A549 (cell line): ENCODE data around the gene POLR3G. TPM values are rescaled to one million over a fixed set of nuclear protein-coding genes. Genes with fewer than 3 reads are reported as not detected.

Experiments
- ATAC-seq, 2 experiments: fragments of 200-7000 bp in 1 of 2; fragments of >200 bp in 1 of 2; cut with Nextera tagmentation in 1 of 2; cut with Tn5 transposase in 1 of 2; 3 replicates each; pipeline versions ENCODE4 v1.8.0 to v1.9.1; 2018 to 2020; ENCODE audit warnings: mild to moderate bottlenecking in 1 of 2, moderate library complexity in 1 of 2
- CTCF ChIA-PET: fragments of 300-600 bp; sonication (Branson Sonifier 250); formaldehyde crosslinking; extraction: SDS; loops from one replicate; lab custom pipeline; 2021; ENCODE audit warnings: antibody characterized with exemption, inconsistent platforms; lab: Yijun Ruan, JAX
- POLR2A ChIA-PET: fragments of 350-600 bp; formaldehyde crosslinking; extraction: SDS; loops from one replicate; lab custom pipeline; 2021; ENCODE audit warnings: antibody characterized with exemption, inconsistent platforms; lab: Yijun Ruan, JAX
- DNase-seq, 2 experiments: peaks; one replicate each; pipeline versions ENCODE4 v3.0.0 to v3.0.0-alpha.2; 2011 to 2016; ENCODE audit warnings: low read depth in 1 of 2, low spot score in 1 of 2
- FAIRE-seq: peaks from 2 replicates; lab custom pipeline; 2011; peaks lifted over from hg19 to GRCh38; lab: Jason Lieb, UNC
- H3K27ac ChIP-seq, 2 experiments: fragments of >200 bp; sonication (Bioruptor Twin); formaldehyde crosslinking; 3 replicates each; pipeline ENCODE4 v1.5.1; 2016 to 2017
- H3K4me1 ChIP-seq: fragments of >200 bp; sonication (Bioruptor Twin); formaldehyde crosslinking; 3 replicates; pipeline ENCODE4 v1.6.1; 2016
- H3K4me2 ChIP-seq: fragments of >200 bp; sonication (Bioruptor Twin); formaldehyde crosslinking; 3 replicates; pipeline ENCODE4 v1.6.1; 2016
- H3K4me3 ChIP-seq: fragments of >200 bp; sonication (Bioruptor Twin); formaldehyde crosslinking; 3 replicates; pipeline ENCODE4 v1.5.1; 2016
- H3K9me3 ChIP-seq: fragments of >200 bp; sonication (Bioruptor Twin); formaldehyde crosslinking; 3 replicates; pipeline ENCODE4 v1.6.1; 2016
- BCL3 ChIP-seq: fragments of >200 bp; sonication (Bioruptor Twin); formaldehyde crosslinking; IDR thresholded peaks from 3 replicates; pipeline ENCODE4 v1.6.1; 2016
- BHLHE40 ChIP-seq: IDR thresholded peaks from 2 replicates; pipeline ENCODE4 v1.6.1; 2012; ENCODE audit warnings: low read depth, low read length, inconsistent platforms
- CBX8 ChIP-seq: fragments of 200-600 bp; sonication (generic); IDR thresholded peaks from 2 replicates; pipeline ENCODE4 v1.6.1; 2016
- CEBPB ChIP-seq, 2 experiments: fragments of >200 bp in 1 of 2; sonication (Bioruptor Twin) in 1 of 2; formaldehyde crosslinking in 1 of 2; IDR thresholded peaks; 2 replicates each; pipeline ENCODE4 v1.6.1; 2012 to 2016
- CHD2 ChIP-seq: fragments of 150-350 bp; IDR thresholded peaks from 2 replicates; pipeline ENCODE4 v1.6.1; 2014; ENCODE audit warnings: low read length; ENCODE audit not compliant: partially characterized antibody
- E2F6 ChIP-seq: IDR thresholded peaks from 2 replicates; pipeline ENCODE4 v1.6.1; 2012; ENCODE audit warnings: low read depth, borderline replicate concordance
- EHF ChIP-seq: fragments of 250-450 bp; sonication (Bioruptor Pico); IDR thresholded peaks from 2 replicates; pipeline ENCODE4 v1.5.0; 2020; ENCODE audit warnings: mild to moderate bottlenecking
- EHMT2 ChIP-seq: fragments of 200-600 bp; sonication (generic); IDR thresholded peaks from 2 replicates; pipeline ENCODE4 v1.6.1; 2016; ENCODE audit warnings: antibody characterized with exemption, low read depth, mild to moderate bottlenecking, moderate library complexity
- ELK1 ChIP-seq: fragments of 150-350 bp; IDR thresholded peaks from 2 replicates; pipeline ENCODE4 v1.6.1; 2014; ENCODE audit warnings: low read depth, mild to moderate bottlenecking, low read length
- EP300 ChIP-seq, 2 experiments: fragments of >200 bp; sonication (Bioruptor Twin); formaldehyde crosslinking; IDR thresholded peaks; 2 replicates in 1 of 2; 3 replicates in 1 of 2; pipeline ENCODE4 v1.6.1; 2016 to 2017
- ESRRA ChIP-seq: fragments of 150-350 bp; IDR thresholded peaks from 2 replicates; pipeline ENCODE4 v1.6.1; 2014; ENCODE audit warnings: mild to moderate bottlenecking, low read length, borderline replicate concordance
- FOSL2 ChIP-seq, 2 experiments: fragments of 450-650 bp in 1 of 2; fragments of >200 bp in 1 of 2; sonication (Bioruptor Twin) in 1 of 2; formaldehyde crosslinking; IDR thresholded peaks; 2 replicates each; pipeline versions ENCODE4 v1.5.0 to v1.6.1; 2016 to 2020; ENCODE audit warnings: mild to moderate bottlenecking in 1 of 2, moderate library complexity in 1 of 2
- FOXS1 ChIP-seq: fragments of 250-450 bp; sonication (Bioruptor Pico); IDR thresholded peaks from 2 replicates; pipeline ENCODE4 v1.5.0; 2020; ENCODE audit warnings: mild to moderate bottlenecking, moderate library complexity
- GATA3 ChIP-seq: IDR thresholded peaks from 2 replicates; pipeline ENCODE4 v1.6.1; 2012; ENCODE audit warnings: borderline replicate concordance
- HDAC2 ChIP-seq: fragments of 200-600 bp; sonication (generic); IDR thresholded peaks from 2 replicates; pipeline ENCODE4 v1.6.1; 2016
- HEYL ChIP-seq: fragments of 250-450 bp; sonication (Bioruptor Pico); IDR thresholded peaks from 2 replicates; pipeline ENCODE4 v1.8.0; 2021; ENCODE audit warnings: mild to moderate bottlenecking, moderate library complexity
- HMGXB4 ChIP-seq: fragments of 250-450 bp; sonication (Bioruptor Pico); IDR thresholded peaks from 2 replicates; pipeline ENCODE4 v1.5.0; 2021; ENCODE audit warnings: mild to moderate bottlenecking, moderate library complexity, borderline replicate concordance
- HOXB5 ChIP-seq: fragments of 250-450 bp; sonication (Bioruptor Pico); IDR thresholded peaks from 2 replicates; pipeline ENCODE4 v1.5.0; 2020; ENCODE audit warnings: mild to moderate bottlenecking, moderate library complexity
- JUN ChIP-seq, 2 experiments: fragments of >200 bp; sonication (Bioruptor Twin); formaldehyde crosslinking; IDR thresholded peaks; 2 replicates in 1 of 2; 3 replicates in 1 of 2; pipeline ENCODE4 v1.6.1; 2016 to 2017
- JUNB ChIP-seq: fragments of >200 bp; sonication (Bioruptor Twin); formaldehyde crosslinking; IDR thresholded peaks from 2 replicates; pipeline ENCODE4 v1.6.1; 2016
- MAFK ChIP-seq: fragments of 450-650 bp; IDR thresholded peaks from 2 replicates; pipeline ENCODE4 v1.6.1; 2014; ENCODE audit not compliant: partially characterized antibody
- MAZ ChIP-seq: fragments of 150-350 bp; IDR thresholded peaks from 2 replicates; pipeline ENCODE4 v1.6.1; 2014; ENCODE audit warnings: antibody characterized with exemption, low read depth, low read length, borderline replicate concordance
- MYC ChIP-seq: IDR thresholded peaks from 2 replicates; pipeline ENCODE4 v1.6.1; 2012; ENCODE audit warnings: mild to moderate bottlenecking, inconsistent platforms, low read length, improper control_type of control experiment, borderline replicate concordance
- NFE2L2 ChIP-seq: fragments of 150-350 bp; conservative IDR thresholded peaks from 2 replicates; pipeline ENCODE4 v1.6.1; 2014; ENCODE audit warnings: low read length
- NPAS2 ChIP-seq: fragments of 250-450 bp; sonication (Bioruptor Pico); IDR thresholded peaks from 2 replicates; pipeline ENCODE4 v1.8.0; 2022; ENCODE audit warnings: mild to moderate bottlenecking, moderate library complexity, borderline replicate concordance
- PBX3 ChIP-seq: IDR thresholded peaks from 2 replicates; pipeline ENCODE4 v1.6.1; 2012
- POLR2AphosphoS2 ChIP-seq: conservative IDR thresholded peaks from 2 replicates; pipeline ENCODE4 v1.6.1; 2012; ENCODE audit warnings: low read length, improper control_type of control experiment, inconsistent platforms
- RARB ChIP-seq: fragments of 250-450 bp; sonication (Bioruptor Pico); IDR thresholded peaks from 2 replicates; pipeline ENCODE4 v1.8.0; 2021; ENCODE audit warnings: mild to moderate bottlenecking, moderate library complexity
- REST ChIP-seq: fragments of 200-600 bp; sonication (generic); IDR thresholded peaks from 2 replicates; pipeline ENCODE4 v1.6.1; 2016; ENCODE audit warnings: antibody characterized with exemption, mild to moderate bottlenecking, moderate library complexity
- RFX5 ChIP-seq: fragments of 450-650 bp; IDR thresholded peaks from 2 replicates; pipeline ENCODE4 v1.7.1; 2014; ENCODE audit warnings: antibody characterized with exemption, mild to moderate bottlenecking, moderate library complexity
- RNF2 ChIP-seq: fragments of 200-600 bp; sonication (generic); IDR thresholded peaks from 2 replicates; pipeline ENCODE4 v1.6.1; 2016; ENCODE audit warnings: low read depth, mild to moderate bottlenecking, antibody characterized with exemption, moderate library complexity, borderline replicate concordance
- ZFP36 ChIP-seq: fragments of 450-650 bp; IDR thresholded peaks from 2 replicates; pipeline ENCODE4 v1.6.1; 2014; ENCODE audit warnings: borderline replicate concordance; ENCODE audit not compliant: partially characterized antibody
- ZSCAN20 ChIP-seq: fragments of 250-450 bp; sonication (Bioruptor Pico); IDR thresholded peaks from 2 replicates; pipeline ENCODE4 v1.8.0; 2022; ENCODE audit warnings: mild to moderate bottlenecking, moderate library complexity
- WGBS: methylation state at CpG from one replicate; pipeline ENCODE4 v1.1.6; 2017; ENCODE audit errors: missing lambda C conversion rate; 5-methylcytosine and 5-hydroxymethylcytosine counted together
- polyA plus RNA-seq, 4 experiments: library from polyadenylated mRNA; depleted of rRNA in 3 of 4; stranded (reverse); fragments of >200 nt; fragmentation: RNase III in 1 of 4; extraction: RNeasy Plus Mini Kit Qiagen cat#74134 plus additional on column Dnase treatment in 1 of 4; gene quantifications; 2 replicates in 3 of 4; 3 replicates in 1 of 4; pipeline ENCODE4 v1.2.3, GENCODE V29; 2011 to 2017

POLR3G gene
- polyA plus RNA-seq, 2 of the 4 experiments (the other 2 are of a cell fraction): 11.7 to 22.6 TPM

GRCh38 chr5:90546216-90546837, 71.7 kb downstream of the POLR3G start:
- H3K27ac ChIP-seq: no peak overlapping the region
- WGBS: 54% methylated on average over 4 of the region's 4 CpGs
- H3K4me1 ChIP-seq: peaks cover 14% of the 10 kb centered on the region; the same call in 2 of the 3 replicates

More at GRCh38 chr5:90546216-90546837, 71.7 kb downstream of the POLR3G start:
- no peak for TF ChIP-seq HOXB5 (CRISPR knock-in tag)
- TF ChIP-seq EHMT2: no peak
- TF ChIP-seq MYC: no peak
- no peak for TF ChIP-seq JUN (IDR thresholded peaks at IDR 0.05)
- no peak for TF ChIP-seq GATA3
- TF ChIP-seq RNF2: peak; percentile 97
- TF ChIP-seq EP300 (IDR thresholded peaks at IDR 0.05): no peak
- TF ChIP-seq BHLHE40: no peak
- no peak for TF ChIP-seq NPAS2 (CRISPR knock-in tag)
- no peak for TF ChIP-seq JUNB
- peak; percentile 96 for TF ChIP-seq CBX8
- TF ChIP-seq E2F6: no peak
- TF ChIP-seq MAFK: peak; percentile 71
- TF ChIP-seq RARB: no peak
- TF ChIP-seq CEBPB (IDR thresholded peaks at IDR 0.05): no peak
- no peak for TF ChIP-seq EHF (CRISPR knock-in tag)
- no peak for TF ChIP-seq RFX5
- TF ChIP-seq HDAC2: no peak
- no peak for TF ChIP-seq MAZ
- TF ChIP-seq ELK1: no peak
- TF ChIP-seq HMGXB4: no peak
- no peak for TF ChIP-seq REST
- no peak for TF ChIP-seq HEYL
- TF ChIP-seq CHD2: no peak
- no peak for TF ChIP-seq ZSCAN20 (CRISPR knock-in tag)
- TF ChIP-seq ESRRA: no peak
- TF ChIP-seq ZFP36: peak; percentile 22
- TF ChIP-seq BCL3: no peak
- TF ChIP-seq PBX3: no peak
- TF ChIP-seq NFE2L2: no peak
- no peak for TF ChIP-seq FOSL2 (IDR thresholded peaks at IDR 0.05)
- TF ChIP-seq FOSL2 (CRISPR knock-in tag; IDR thresholded peaks at IDR 0.05): no peak
- no peak for TF ChIP-seq POLR2AphosphoS2
- TF ChIP-seq FOXS1: no peak
- TF ChIP-seq, all 56 proteins: peak for 4
- POLR2A ChIA-PET: no interaction called here
- CTCF ChIA-PET: interaction anchor here (0.7 to 1.2 kb wide), 2 partner anchors 8 to 16 kb away, joined by 3 to 4 read pairs; partner anchors contain the start of gene LYSMD3
- Histone ChIP-seq H3K9me3 (no peaks in the 10 kb centered on the region), H3K4me3 (no peak overlapping the region), H3K4me2 (no peak overlapping the region)
- FAIRE-seq: no peak
- no peak for DNase-seq
- ATAC-seq: no peak
